Activated T-cell treated with anti-CD3 and anti-CD28 coated beads for 24 hours (primary cell): Measurements from ENCODE around the gene SPTAN1.

ENCODE experiments used
- DNase-seq: peaks from one replicate; pipeline ENCODE4 v3.0.0-alpha.2; 2020; ENCODE audit warnings: low read depth

SPTAN1 gene

GRCh38 chr9:128600099-128600498 lies 47.7 kb downstream of the SPTAN1 start:
- DNase-seq, result no peak

- DNase-seq, result no peak
These were observed 51.3 kb downstream of the SPTAN1 start for GRCh38 chr9:128603697-128604096.

- no peak for DNase-seq
These were observed 55.4 kb downstream of the SPTAN1 start for GRCh38 chr9:128607642-128608350.

- DNase-seq, result no peak
These were observed 58.5 kb downstream of the SPTAN1 start for GRCh38 chr9:128610897-128611296.

GRCh38 chr9:128611600-128612394 lies 59.4 kb downstream of the SPTAN1 start:
- DNase-seq, result no peak

- DNase-seq, result no peak
These were observed 62.3 kb downstream of the SPTAN1 start for GRCh38 chr9:128614728-128615127.

GRCh38 chr9:128615571-128615970 lies 63.2 kb downstream of the SPTAN1 start:
- no peak for DNase-seq

- no peak for DNase-seq
These were observed 65.6 kb downstream of the SPTAN1 start for GRCh38 chr9:128617943-128618342.

GRCh38 chr9:128619127-128619526 lies 66.7 kb downstream of the SPTAN1 start:
- no peak for DNase-seq

GRCh38 chr9:128619779-128620178 lies 67.4 kb downstream of the SPTAN1 start:
- no peak for DNase-seq

- no peak for DNase-seq
These were observed 69.5 kb downstream of the SPTAN1 start for GRCh38 chr9:128621730-128622455.

GRCh38 chr9:128624566-128624965 lies 72.2 kb downstream of the SPTAN1 start:
- DNase-seq, result no peak

- DNase-seq, result no peak
These were observed 73.2 kb downstream of the SPTAN1 start for GRCh38 chr9:128625391-128626146.

- no peak for DNase-seq
These were observed 73.8 kb downstream of the SPTAN1 start for GRCh38 chr9:128626181-128626580.

GRCh38 chr9:128627127-128627715 lies 74.8 kb downstream of the SPTAN1 start:
- DNase-seq, result no peak

GRCh38 chr9:128627906-128628305 lies 75.5 kb downstream of the SPTAN1 start:
- DNase-seq, result no peak

- no peak for DNase-seq
These were observed 76.2 kb downstream of the SPTAN1 start for GRCh38 chr9:128628471-128629048.

- no peak for DNase-seq
These were observed 76.7 kb downstream of the SPTAN1 start for GRCh38 chr9:128629136-128629535.

- DNase-seq, result no peak
These were observed 77.6 kb downstream of the SPTAN1 start for GRCh38 chr9:128629852-128630545.

GRCh38 chr9:128631636-128632035 lies 79.2 kb downstream of the SPTAN1 start:
- no peak for DNase-seq

- no peak for DNase-seq
These were observed 79.7 kb downstream of the SPTAN1 start for GRCh38 chr9:128632066-128632465.
